T-helper 1 cell treated with Interleukin-12 subunit alpha and Interleukin-12 subunit beta and Interleukin-4 antibody, amounts not matched to agents 30 ng/mL and 1 ng/mL, for 36 hours (primary cell): ENCODE data around the gene PTGFRN. TPM values are rescaled to one million over a fixed set of nuclear protein-coding genes. Genes with fewer than 3 reads are reported as not detected.

ENCODE experiments used
- intact Hi-C: fragments of 100-400 bp; cut with micrococcal nuclease; formaldehyde crosslinking; loops from one replicate; pipeline ENCODE4 v1.15.1; 2024
- total RNA-seq: library from RNA; stranded (reverse); gene quantifications from 2 replicates; pipeline ENCODE4 v1.2.3, GENCODE V29; 2022

Gene PTGFRN
- total RNA-seq, 1 donor from 2014 or later, result 15.0 TPM

- intact Hi-C loops, result no loop called here
These were observed 82.2 kb downstream of the PTGFRN start for GRCh38 chr1:116991918-116992317.

GRCh38 chr1:116993286-116993685 is 83.6 kb downstream of the PTGFRN start:
- intact Hi-C loops, result no loop called here

- intact Hi-C loops, result no loop called here
These were observed 84.7 kb downstream of the PTGFRN start for GRCh38 chr1:116994411-116994810.

DNA sequence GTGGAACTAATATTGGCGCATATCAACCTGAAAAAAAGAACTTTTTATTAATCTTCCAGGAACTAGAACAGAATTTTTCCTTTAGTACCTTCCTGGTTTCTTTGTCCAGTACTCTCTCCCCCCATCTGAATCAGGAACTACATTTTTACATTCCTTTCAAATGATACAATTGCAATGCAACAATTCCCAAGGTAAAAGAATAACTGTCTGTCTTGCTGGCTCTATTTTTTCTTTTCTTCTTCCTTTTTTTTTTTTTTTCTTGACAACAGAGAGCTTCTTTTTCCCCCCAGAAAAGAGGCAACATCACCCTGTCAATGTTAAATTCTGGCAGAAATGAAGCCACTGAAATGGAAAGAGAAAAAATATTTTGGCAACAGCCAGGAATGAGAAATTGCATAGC is 87.3 kb downstream of the PTGFRN start:
- intact Hi-C loops, result no loop called here

- intact Hi-C loops, result no loop called here
These were observed 87.9 kb downstream of the PTGFRN start for GRCh38 chr1:116997636-116998035.

GRCh38 chr1:116999596-116999995 is 89.9 kb downstream of the PTGFRN start:
- intact Hi-C loops, result no loop called here

DNA sequence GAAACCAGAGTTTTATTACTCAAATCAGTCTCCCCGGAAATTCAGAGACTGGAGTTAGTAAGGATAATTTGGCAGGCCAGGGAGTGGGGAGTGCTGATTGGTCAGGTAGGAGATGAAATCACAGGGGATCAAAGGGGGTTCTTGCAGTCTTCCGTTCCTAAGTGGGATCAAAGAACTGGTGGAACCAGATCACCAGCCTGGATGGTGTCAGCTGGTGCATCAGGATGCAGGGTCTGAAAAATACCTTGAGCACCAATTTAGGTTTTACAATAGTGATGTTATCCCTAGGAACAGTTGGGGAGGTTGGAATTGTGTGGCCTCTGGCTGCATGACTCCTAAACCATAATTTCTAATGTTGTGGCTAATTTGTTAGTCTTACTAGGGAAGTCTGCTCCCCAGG is 90.4 kb downstream of the PTGFRN start:
- intact Hi-C loops, result loop anchor here (5.0 kb wide), 3 partner anchors 68 to 623 kb away; partner anchors contain the start of gene CD58

DNA sequence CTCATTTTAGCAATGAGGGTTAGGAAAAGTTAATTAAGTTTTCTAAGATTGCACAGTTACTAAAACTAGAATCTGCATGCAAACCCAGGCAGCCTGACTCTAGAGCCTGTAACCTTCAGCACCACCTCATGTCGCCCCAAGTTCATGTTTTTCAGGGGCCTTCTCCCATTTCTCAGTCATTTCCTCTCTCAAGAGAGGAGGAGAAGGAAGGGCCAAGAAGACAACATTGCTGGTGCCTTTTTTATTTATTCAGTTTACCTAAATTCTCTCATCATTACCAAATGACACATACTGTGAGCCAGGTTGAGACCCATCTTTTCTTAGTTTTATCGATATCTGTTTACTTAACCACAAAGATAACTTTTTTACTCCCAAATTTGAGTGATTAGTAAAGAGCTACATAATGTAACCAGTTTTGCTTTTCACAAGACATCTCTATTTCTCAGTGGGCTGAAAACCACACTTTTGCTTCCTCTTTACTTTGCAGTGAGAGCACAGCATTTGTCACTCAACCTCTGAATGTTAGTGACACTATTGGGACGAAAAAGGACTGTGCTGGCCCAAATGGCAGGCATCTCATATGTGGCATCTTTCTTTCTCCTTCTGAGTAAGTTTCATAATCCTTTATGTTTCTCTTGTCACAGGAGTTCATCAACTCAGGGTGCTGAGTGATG is 91.7 kb downstream of the PTGFRN start, which contains the start of gene CD101:
CD101 (plus strand) TSS at position 507 of the 674 bp plus-strand sequence; CDS start at position 565, 58 bp downstream.
- intact Hi-C loops, result loop anchor here (1.0 to 5.0 kb wide), 4 partner anchors 8 to 624 kb away; partner anchors contain the start of gene CD58

DNA sequence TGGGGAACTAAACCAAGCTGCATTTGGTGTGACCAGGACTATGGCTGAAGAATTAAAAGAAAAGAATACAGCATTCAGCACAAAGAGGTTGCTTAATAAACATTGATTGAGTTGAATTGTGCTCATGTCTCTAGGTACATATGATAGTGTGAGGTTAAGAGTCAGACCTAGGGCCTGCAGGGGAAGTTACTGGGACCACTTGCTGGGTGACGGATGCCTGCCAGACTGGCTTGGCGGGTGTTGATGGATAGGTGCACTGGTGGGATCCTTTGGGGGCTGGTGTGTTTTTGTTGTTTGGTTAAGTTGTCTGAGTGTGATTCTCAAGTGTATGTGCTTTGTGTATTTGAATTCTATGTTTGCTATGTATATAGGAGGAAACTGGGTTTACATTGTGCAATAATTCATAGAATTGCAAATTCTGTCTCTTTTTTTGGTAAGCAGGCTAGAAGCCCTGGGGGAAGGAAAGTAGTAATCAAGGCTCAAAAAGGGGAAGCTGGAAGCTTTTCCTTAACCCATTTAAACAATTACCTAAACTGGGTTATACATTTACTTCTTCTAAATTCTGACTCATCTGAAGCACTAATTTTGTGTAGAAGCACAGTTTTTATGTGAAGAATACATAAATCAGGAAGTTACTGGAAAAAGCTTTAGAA is 93.6 kb downstream of the PTGFRN start:
- intact Hi-C loops, result loop anchor here (5.0 kb wide), 3 partner anchors 71 to 626 kb away; partner anchors contain the start of gene CD58

- intact Hi-C loops, result loop anchor here (2.0 to 5.0 kb wide), 2 partner anchors 43 to 270 kb away; no protein-coding TSS in a partner anchor
These were observed 98.0 kb downstream of the PTGFRN start for GRCh38 chr1:117007719-117008013.

DNA sequence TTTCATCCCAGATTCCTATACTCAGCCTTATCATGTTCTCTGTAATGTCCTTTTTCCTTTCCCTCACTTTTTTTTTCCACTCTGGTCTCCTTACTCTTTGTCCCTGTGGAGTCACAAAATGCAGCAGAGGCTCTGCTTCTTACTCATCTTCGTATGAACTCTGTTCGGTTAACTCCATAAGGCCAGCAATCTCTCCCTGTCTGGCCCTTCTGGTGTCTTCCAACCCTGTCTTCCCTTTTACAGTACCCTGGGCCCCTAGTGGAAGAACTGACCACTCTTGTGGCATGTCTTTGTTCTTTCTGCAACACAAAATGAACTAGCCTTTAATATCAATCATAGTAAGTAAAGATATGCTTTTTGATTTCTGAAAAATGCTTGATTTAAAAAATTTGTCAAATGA is 98.9 kb downstream of the PTGFRN start:
- intact Hi-C loops, result loop anchor here (1.0 to 5.0 kb wide), 4 partner anchors 7 to 271 kb away; partner anchors contain the start of gene CD101

GRCh38 chr1:117009132-117009531 is 99.4 kb downstream of the PTGFRN start:
- intact Hi-C loops, result loop anchor here (1.0 to 5.0 kb wide), 4 partner anchors 8 to 272 kb away; partner anchors contain the start of gene CD101

GRCh38 chr1:117010310-117010969 is 100.7 kb downstream of the PTGFRN start:
- intact Hi-C loops, result no loop called here

DNA sequence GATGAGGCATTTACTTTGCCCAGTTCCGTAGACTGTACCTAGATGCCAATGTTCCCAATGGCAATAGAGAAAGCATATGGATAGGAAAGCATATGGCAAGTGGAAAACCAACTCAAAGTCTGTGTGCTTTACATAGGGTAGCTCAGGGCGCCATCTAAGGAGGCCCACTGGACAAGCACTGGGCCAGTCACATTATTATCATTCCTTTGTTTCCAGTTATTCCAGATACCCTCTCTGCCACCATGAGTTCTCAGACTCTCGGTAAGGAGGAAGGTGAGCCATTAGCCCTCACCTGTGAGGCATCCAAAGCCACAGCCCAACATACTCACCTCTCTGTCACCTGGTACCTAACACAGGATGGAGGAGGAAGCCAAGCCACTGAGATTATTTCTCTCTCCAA is 101.6 kb downstream of the PTGFRN start:
- intact Hi-C loops, result no loop called here

- intact Hi-C loops, result no loop called here
These were observed 103.7 kb downstream of the PTGFRN start for GRCh38 chr1:117013309-117013858.

DNA sequence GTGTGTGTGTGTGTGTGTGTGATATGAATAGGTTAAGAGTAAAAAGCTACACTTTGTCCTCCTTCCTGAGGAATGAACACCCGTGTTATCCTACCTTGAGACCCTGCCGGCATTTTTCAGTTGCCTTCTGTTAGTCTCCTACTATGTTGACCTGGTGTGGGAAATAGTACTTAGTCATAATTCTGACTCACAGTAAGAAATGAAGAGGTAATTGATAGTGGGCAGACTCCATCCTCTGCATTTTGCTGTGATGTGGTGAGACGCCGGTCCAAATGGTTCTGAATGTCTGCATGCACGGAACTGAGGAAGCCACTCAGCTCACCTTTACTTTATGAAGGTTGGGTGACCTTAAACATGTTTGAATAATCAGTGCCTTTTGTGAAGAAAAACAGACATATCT is 104.5 kb downstream of the PTGFRN start:
- intact Hi-C loops, result no loop called here

- intact Hi-C loops, result no loop called here
These were observed 106.0 kb downstream of the PTGFRN start for GRCh38 chr1:117015724-117016123.

GRCh38 chr1:117017062-117017461 is 107.3 kb downstream of the PTGFRN start:
- intact Hi-C loops, result no loop called here

DNA sequence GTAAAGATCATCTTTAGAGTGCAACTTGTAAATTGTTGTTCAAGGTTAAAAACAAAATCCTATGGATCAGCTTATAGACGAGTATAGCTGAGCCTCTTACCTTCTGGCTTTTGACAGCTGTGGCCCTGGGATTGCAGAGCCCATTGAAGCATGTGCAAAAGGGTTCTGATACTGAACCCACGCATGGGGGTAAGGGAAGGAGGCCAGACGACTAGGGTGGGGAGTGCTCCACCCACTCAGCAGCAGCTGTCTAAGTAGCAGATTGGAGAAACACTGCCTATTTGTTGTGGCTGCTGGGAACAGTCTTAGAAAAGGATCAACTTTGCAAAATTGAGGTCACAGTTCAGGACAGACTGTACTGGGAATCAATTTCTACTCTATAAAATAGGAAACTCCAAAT is 107.9 kb downstream of the PTGFRN start:
- intact Hi-C loops, result no loop called here

DNA sequence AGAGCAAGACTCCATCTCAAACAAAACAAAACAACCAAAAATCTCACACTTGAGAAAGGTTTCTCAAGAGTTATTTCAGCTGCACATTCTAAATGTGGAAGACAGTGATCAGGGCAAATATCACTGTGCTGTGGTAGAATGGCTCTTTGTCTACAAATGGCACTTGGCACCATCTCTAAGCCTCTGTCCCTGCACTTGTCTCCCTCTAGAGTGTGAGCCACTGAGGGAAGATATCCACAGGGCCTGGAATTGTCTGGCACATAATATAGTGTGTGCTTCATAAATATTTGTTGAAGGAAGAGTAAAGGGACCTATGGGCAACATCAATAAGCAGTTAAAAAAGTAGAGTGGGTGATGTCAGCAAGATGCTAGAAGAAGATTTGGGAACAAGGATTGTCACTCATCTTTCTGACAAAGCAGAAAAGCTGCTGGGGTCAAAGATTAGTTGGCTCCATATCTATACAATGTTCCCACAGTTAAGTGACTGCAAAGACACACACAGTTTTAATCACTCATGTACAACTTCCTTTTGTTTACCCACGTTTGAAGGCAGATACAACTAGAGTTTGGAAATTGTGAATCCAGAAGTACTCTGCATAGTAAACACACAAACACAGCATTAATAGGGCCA is 110.9 kb downstream of the PTGFRN start:
- intact Hi-C loops, result no loop called here

- intact Hi-C loops, result no loop called here
These were observed 112.4 kb downstream of the PTGFRN start for GRCh38 chr1:117022114-117022513.
